OCI-LY3 (cell line): ENCODE data around the gene SH3BGRL3.
"Not testable (repeated sequence)": the region's sequence is repeated elsewhere in the genome, so short reads cannot be mapped to it uniquely, and the experiment has no call there.

Source experiments
- H2AFZ ChIP-seq: fragments of 200-600, 300-600 bp; shearing (Covaris generic); 2 replicates; pipeline ENCODE4 v1.6.0; 2014; ENCODE audit warnings: antibody characterized with exemption, low read depth, low read length
- H3K27ac ChIP-seq: fragments of 200-600, 300-600 bp; sonication (generic); 2 replicates; pipeline ENCODE4 v1.5.1; 2014; ENCODE audit warnings: mild to moderate bottlenecking, low read length, moderate library complexity, mixed read lengths
- H3K27me3 ChIP-seq: fragments of 200-600, 300-600 bp; sonication (generic); 2 replicates; pipeline ENCODE4 v1.6.1; 2014; ENCODE audit warnings: low read depth, low read length, mixed read lengths
- H3K36me3 ChIP-seq: fragments of 200-600, 300-600 bp; sonication (generic); replicated peaks from 2 replicates; pipeline ENCODE3; 2014; ENCODE audit warnings: low read depth, low read length, mixed read lengths
- H3K4me1 ChIP-seq: fragments of 300-600, 200-600 bp; sonication (generic); 2 replicates; pipeline ENCODE4 v1.6.1; 2014; ENCODE audit warnings: low read length, mixed read lengths
- H3K4me2 ChIP-seq: fragments of 200-600, 300-600 bp; sonication (generic); 2 replicates; pipeline ENCODE4 v1.6.1; 2014; ENCODE audit warnings: low read length, mixed read lengths
- H3K4me3 ChIP-seq: fragments of 300-600, 200-600 bp; sonication (generic); 2 replicates; pipeline ENCODE4 v1.5.1; 2014; ENCODE audit warnings: antibody characterized with exemption, mild to moderate bottlenecking, low read length, moderate library complexity
- H3K79me2 ChIP-seq: fragments of 300-600, 200-600 bp; shearing (Covaris generic); 2 replicates; pipeline ENCODE4 v1.6.1; 2014; ENCODE audit warnings: mild to moderate bottlenecking, low read length, mixed read lengths
- H3K9ac ChIP-seq: fragments of 300-600, 200-600 bp; shearing (Covaris generic); 2 replicates; pipeline ENCODE4 v1.6.0; 2014; ENCODE audit warnings: mild to moderate bottlenecking, low read length, moderate library complexity
- H3K9me3 ChIP-seq: fragments of 200-600, 300-600 bp; shearing (Covaris generic); 2 replicates; pipeline ENCODE4 v1.6.1; 2014; ENCODE audit warnings: low read length, mixed read lengths; ENCODE audit not compliant: insufficient read depth
- H4K20me1 ChIP-seq: fragments of 200-600, 300-600 bp; sonication (generic); 2 replicates; pipeline ENCODE4 v1.6.1; 2016; ENCODE audit warnings: low read length, mixed read lengths; ENCODE audit not compliant: insufficient read depth
- EZH2phosphoT487 ChIP-seq: fragments of 200-600 bp; shearing (Covaris generic); IDR thresholded peaks from 2 replicates; pipeline ENCODE4 v1.6.1; 2018; ENCODE audit warnings: antibody characterized with exemption, mixed run types, low read depth
- TF ChIP-seq, protein P1 (sequence below): fragments of 200-600, 300-600 bp; sonication (generic); IDR thresholded peaks from 2 replicates; pipeline ENCODE4 v1.5.1; 2014; ENCODE audit warnings: antibody characterized with exemption, low read length, low read depth

Gene SH3BGRL3

GRCh38 chr1:26290122-26290881, 10.4 kb downstream of the SH3BGRL3 start:
- TF ChIP-seq, protein P1, sequence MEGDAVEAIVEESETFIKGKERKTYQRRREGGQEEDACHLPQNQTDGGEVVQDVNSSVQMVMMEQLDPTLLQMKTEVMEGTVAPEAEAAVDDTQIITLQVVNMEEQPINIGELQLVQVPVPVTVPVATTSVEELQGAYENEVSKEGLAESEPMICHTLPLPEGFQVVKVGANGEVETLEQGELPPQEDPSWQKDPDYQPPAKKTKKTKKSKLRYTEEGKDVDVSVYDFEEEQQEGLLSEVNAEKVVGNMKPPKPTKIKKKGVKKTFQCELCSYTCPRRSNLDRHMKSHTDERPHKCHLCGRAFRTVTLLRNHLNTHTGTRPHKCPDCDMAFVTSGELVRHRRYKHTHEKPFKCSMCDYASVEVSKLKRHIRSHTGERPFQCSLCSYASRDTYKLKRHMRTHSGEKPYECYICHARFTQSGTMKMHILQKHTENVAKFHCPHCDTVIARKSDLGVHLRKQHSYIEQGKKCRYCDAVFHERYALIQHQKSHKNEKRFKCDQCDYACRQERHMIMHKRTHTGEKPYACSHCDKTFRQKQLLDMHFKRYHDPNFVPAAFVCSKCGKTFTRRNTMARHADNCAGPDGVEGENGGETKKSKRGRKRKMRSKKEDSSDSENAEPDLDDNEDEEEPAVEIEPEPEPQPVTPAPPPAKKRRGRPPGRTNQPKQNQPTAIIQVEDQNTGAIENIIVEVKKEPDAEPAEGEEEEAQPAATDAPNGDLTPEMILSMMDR, result no peak
- no peak for TF ChIP-seq EZH2phosphoT487
- H3K9ac ChIP-seq, result peak overlapping the region; percentile 45; the same call in 1 of the 2 replicates

GRCh38 chr1:26290882-26291261, 11.0 kb downstream of the SH3BGRL3 start:
- Histone ChIP-seq H3K79me2 (no peaks in the 10 kb centered on the region), H3K9ac (no peak overlapping the region; the same call in 1 of the 2 replicates), H3K4me2 (peak overlapping the region; percentile 55), H2AFZ (no peak overlapping the region), H3K27ac (no peak overlapping the region), H3K9me3 (peaks cover 10% of the 10 kb centered on the region; the same call in 1 of the 2 replicates), H3K36me3 (no peaks in the 10 kb centered on the region), H3K4me3 (no peak overlapping the region), H3K4me1 (peaks cover 46% of the 10 kb centered on the region), H4K20me1 (no peaks in the 10 kb centered on the region), H3K27me3 (no peaks in the 10 kb centered on the region)
- TF ChIP-seq EZH2phosphoT487, result no peak
- TF ChIP-seq, protein P1, result no peak

More at GRCh38 chr1:26290122-26290881, 10.4 kb downstream of the SH3BGRL3 start:
- Histone ChIP-seq H4K20me1 (no peaks in the 10 kb centered on the region), H3K27me3 (no peaks in the 10 kb centered on the region), H3K9me3 (peaks cover 10% of the 10 kb centered on the region; the same call in 1 of the 2 replicates), H3K4me3 (no peak overlapping the region), H3K27ac (peak overlapping the region; percentile 62), H3K4me1 (peaks cover 46% of the 10 kb centered on the region), H2AFZ (peak overlapping the region; percentile 27; the same call in 1 of the 2 replicates), H3K4me2 (peak overlapping the region; percentile 55), H3K79me2 (no peaks in the 10 kb centered on the region), H3K36me3 (no peaks in the 10 kb centered on the region)

DNA sequence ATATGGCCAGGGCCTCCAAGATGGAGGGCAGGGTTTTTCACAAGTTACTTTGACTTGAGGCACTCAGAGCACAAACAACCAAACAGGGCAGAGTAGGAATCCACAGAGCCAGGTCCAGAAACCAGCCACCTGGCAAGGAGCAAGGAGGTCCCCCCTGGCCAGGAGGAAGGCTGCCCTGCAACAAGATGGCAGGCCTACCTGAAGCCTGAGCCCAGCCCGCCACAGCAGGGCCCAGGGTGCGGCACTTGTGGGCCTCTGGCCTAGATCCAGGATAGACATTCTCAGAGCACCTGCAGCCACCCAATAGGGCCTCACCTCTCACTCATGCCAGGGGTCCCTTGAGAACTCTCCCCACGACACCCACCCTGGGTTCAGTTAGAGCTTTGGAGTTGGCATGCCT, 11.5 kb downstream of the SH3BGRL3 start:
- Histone ChIP-seq H3K36me3 (no peaks in the 10 kb centered on the region), H3K79me2 (no peaks in the 10 kb centered on the region), H3K9ac (no peak overlapping the region), H3K27me3 (no peaks in the 10 kb centered on the region), H4K20me1 (no peaks in the 10 kb centered on the region), H3K4me2 (no peak overlapping the region), H3K4me1 (peaks cover 46% of the 10 kb centered on the region), H2AFZ (no peak overlapping the region), H3K9me3 (peaks cover 10% of the 10 kb centered on the region; the same call in 1 of the 2 replicates), H3K4me3 (no peak overlapping the region), H3K27ac (no peak overlapping the region)
- TF ChIP-seq, protein P1, result no peak
- no peak for TF ChIP-seq EZH2phosphoT487

DNA sequence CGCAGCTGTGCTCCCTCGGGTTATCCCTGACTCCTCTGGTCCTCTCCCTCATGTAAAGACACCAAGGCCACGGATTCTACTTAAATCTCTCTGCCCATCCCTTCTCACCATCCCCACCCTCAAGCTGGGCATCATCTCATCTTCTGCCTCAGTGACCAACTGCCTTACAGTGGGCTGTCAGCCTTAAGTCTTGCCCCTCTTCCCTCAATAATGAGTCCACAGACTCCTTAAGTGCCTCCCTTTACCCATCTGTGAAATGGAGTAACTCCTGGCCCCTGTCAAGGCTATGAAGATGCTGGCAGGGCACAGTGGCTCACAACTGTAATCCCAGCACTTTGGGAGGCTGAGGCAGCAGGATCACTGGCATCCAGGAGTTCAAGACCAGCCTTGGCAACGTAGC, 12.1 kb downstream of the SH3BGRL3 start:
- TF ChIP-seq EZH2phosphoT487, result no peak
- TF ChIP-seq, protein P1, result no peak
- peaks cover 10% of the 10 kb centered on the region; the same call in 1 of the 2 replicates for H3K9me3 ChIP-seq
- H4K20me1 ChIP-seq, result no peaks in the 10 kb centered on the region
- H3K79me2 ChIP-seq, result no peaks in the 10 kb centered on the region
- peaks cover 43% of the 10 kb centered on the region for H3K4me1 ChIP-seq
- H2AFZ ChIP-seq, result no peak overlapping the region
- no peak overlapping the region for H3K4me3 ChIP-seq
- no peak overlapping the region for H3K27ac ChIP-seq
- H3K4me2 ChIP-seq, result no peak overlapping the region
- no peaks in the 10 kb centered on the region for H3K36me3 ChIP-seq
- no peak overlapping the region for H3K9ac ChIP-seq
- H3K27me3 ChIP-seq, result no peaks in the 10 kb centered on the region

DNA sequence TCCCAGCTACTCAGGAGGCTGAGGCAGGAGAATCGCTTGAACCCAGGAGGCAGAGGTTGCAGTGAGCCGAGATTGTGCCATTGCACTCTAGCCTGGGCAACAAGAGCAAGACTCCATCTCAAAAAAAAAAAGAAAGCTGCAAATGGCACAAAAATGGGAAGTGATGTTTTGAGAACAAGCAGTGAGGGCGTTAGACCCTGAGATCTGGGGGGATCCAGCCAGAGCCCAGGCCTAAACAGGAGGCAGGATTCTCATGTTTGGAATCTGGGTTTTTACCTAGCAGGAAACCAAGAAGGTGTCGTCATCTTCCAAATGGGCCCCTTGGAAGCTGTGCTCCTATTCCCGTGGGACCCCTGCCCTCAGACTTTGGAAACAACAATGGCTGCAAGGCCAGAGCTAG, 12.8 kb downstream of the SH3BGRL3 start:
- H3K9ac ChIP-seq, H3K79me2 ChIP-seq, H3K27ac ChIP-seq, H3K36me3 ChIP-seq, H2AFZ ChIP-seq, H3K27me3 ChIP-seq, H3K4me2 ChIP-seq, H4K20me1 ChIP-seq, H3K4me3 ChIP-seq: not testable (repeated sequence)
- peaks cover 35% of the 10 kb centered on the region for H3K4me1 ChIP-seq
- peaks cover 10% of the 10 kb centered on the region; the same call in 1 of the 2 replicates for H3K9me3 ChIP-seq
